LHCN-M2 (cell line): ENCODE results near the gene ACADM. TPM values are rescaled to one million over a fixed set of nuclear protein-coding genes. Genes with fewer than 3 reads are reported as not detected.
"Not testable (repeated sequence)": the region's sequence is repeated elsewhere in the genome, so short reads cannot be mapped to it uniquely, and the experiment has no call there.

Experiments
- DNase-seq: peaks from one replicate; pipeline ENCODE4 v3.0.0-alpha.2; 2012; ENCODE audit warnings: low read depth
- total RNA-seq: library from RNA; depleted of rRNA; stranded (reverse); fragments of >200 nt; gene quantifications from 2 replicates; pipeline ENCODE4 v1.2.3, GENCODE V29; 2014

ACADM gene
- total RNA-seq, 1 experiment from 2014 or later = 39.7 TPM

DNA sequence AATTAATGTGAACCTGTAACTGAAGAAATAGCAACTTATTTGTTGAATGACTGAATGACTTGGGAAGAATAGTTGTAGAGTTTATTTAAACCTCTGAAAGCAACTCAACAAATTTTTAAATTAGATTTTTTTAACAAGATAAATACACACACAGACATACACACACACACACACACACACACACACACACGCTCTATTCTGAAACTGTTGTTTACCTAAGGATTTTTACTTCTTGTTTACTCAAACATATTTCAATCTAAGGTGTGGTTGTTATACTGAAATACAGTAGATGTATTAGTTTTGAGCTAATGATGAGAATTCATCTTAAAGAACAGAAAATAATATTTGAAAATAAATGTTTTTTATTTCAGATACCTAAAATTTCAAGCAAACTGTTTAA is 11.5 kb downstream of the ACADM start:
- no peak for DNase-seq

DNA sequence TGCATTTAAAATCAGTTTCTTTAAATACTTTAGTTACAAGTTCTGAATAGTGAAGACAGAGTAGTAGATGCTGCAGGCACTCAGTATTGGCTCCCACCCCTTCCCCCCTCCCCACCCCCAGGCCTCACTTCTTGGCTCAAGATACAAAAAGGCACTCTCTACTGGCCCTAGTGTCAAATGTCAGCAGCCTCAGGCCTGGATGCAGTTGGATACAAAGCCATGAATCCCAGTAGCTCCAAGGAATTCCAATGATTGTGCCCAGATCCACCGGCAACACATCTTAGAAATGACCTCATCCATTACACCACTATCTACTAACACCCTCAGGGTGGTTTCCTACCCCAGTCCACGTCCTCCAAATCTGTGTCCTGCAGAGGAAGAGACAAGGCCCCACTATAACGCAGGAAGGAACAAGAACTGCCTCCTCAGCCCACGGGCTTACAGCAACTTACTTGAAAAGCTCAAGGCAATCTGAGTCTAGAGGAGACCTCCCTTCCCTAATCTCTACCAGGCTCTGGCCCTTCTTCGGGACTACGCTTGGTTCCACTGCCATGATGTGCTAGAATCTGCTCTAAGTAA is 17.6 kb downstream of the ACADM start:
- DNase-seq = no peak

DNA sequence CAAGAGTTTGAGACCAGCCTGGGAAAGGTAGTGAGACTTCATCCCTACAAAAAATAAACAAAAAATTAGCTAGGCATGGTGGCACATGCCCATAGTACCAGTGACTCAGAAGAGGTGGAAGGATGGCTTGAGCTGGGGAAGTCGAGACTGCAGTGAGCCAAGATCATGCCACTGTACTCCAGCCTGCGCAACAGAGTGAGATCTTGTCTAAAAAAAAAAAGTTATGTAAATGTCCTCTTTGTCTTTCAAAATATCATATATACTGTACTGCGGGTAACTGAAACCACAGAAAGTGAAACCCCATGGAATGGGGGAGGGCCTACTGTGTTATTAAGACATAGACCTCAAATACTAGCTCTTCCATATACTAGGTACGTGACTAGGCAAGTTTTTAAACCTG is 20.8 kb downstream of the ACADM start:
- no peak for DNase-seq

DNA sequence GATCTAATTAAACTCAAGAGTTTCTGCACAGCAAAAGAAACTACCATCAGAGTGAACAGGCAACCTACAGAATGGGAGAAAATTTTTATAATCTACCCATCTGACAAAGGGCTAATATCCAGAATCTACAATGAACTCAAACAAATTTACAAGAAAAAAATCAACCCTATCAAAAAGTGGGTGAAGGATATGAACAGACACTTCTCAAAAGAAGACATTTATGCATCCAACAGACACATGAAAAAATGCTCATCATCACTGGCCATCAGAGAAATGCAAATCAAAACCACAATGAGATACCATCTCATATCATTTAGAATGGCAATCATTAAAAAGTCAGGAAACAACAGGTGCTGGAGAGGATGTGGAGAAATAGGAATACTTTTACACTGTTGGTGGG is 32.7 kb downstream of the ACADM start:
- not testable (repeated sequence) for DNase-seq

DNA sequence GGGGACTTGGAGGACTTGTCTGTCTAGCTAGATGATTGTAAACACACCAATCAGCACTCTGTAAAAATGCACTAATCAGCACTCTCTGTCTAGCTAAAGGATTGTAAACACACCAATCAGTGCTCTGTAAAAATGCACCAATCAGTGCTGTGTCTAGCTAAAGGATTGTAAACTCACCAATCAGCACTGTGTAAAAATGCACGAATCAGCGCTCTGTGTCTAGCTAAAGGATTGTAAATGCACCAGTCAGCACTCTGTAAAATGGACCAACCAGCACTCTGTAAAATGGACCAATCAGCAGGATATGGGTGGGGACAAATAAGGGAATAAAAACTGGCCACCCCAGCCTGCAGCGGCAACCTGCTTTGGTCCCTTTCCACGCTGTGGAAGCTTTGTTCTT is 34.0 kb downstream of the ACADM start:
- not testable (repeated sequence) for DNase-seq

DNA sequence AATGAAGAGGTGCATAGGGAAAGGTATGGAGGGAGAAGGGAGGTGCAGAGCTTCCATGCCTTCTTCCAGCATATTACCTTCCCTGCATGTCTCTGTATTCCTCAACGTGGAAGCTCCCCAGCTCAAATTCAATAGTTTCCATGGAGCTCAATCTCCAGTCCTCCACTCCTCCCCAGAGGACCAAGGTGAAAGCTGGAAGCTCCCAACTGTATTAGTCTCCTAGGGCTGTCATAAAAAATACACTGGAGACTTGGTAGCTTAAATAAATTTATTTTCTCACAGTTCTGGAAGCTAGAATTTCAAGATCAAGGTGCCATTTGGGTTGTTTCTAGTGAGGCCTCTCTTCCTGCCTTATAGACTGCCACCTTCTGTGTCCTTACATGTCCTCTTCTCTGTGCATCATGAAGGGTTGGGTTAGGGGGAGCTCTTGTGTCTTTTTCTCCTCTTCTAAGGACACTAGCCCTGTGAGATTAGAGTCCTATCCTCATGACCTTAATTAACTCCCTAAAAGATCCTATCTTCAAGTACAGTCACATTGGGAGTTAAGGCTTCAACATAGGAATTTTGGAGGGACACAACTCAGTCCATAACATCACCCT is 39.6 kb downstream of the ACADM start:
- no peak for DNase-seq

DNA sequence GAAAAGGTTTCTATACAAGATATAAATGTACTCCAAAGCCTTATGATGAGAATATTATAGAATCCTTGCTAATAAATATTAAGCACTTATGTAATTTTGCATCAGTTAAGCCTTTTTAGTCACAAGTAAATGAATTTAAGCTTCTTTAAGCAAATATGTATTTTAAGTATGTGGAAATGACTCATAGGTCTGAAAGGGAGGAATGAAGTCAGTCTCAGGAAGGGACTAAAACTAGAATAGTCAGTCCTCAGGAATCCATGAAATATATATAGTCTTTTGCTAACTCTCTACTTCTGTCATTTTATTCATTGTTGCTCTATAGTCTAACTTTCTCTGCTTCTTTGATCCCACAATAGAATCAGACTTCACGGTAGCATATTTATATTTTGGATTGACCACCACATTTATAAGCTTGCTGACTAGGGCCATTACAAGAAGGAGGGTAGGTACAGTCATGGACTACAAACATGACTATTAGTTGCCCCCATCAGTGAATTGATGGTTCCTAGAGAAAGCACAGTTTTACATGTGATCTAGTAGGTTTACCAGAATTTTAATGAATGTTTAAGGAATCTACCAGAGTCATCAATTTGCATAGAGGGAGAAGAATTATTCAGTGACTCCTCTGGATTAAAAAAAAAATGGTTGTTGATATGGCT is 41.3 kb downstream of the ACADM start:
- DNase-seq = peak; percentile 70

DNA sequence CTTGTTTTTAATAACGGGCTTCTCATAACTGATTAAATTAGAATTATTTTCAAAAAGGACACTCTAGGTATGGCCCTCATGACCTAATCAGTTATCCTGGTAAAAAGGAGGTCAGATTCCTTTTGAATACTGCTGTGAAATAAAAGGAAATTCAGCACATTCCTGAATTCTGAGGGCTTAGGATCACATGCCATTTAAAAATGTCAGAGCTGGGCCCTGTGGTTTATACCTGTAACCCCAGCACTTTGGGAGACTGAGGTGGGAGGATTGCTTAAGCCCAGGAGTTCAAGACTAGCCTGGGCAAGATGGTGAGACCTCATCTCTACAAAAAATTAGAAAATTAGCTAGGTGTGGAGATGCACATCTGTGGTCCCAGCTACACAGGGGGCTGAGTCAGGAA is 43.5 kb downstream of the ACADM start:
- DNase-seq = no peak

DNA sequence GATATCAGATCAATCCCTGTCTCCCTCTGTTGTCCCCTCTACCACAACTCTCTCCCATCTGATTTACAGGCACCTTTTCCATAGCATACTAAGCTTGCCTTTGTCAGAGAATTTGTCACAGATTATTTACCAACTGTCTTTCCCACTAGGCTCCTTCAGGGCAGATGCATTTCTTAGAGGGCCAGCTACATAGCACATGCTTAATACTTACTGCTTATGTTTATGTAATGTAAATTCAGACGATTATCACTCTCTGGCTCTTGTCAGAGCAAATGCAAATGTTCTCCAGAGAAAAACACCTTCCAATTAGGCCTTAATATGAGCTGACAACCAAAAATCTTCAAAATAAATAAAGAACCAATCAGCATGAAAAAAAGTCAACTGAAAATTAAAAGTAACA is 46.3 kb downstream of the ACADM start:
- DNase-seq = no peak

DNA sequence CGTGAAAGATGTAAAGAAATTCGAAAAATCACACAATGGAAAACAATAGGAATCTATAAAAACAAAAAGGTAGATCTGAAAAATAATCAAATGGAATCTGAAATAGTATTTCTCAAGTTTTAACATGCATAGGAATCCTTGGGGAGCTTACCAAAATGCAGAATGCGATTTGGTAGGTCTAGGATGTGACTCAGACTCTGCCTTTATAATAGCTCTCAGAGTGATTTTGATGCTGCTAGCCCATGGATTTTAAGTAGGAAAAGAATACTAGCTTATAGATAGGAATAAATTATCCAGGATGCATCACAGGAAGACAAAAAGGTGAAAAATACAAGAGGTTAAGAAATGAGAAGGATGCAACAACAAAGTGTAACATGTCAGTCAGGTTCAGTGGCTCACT is 47.5 kb downstream of the ACADM start:
- DNase-seq = no peak

DNA sequence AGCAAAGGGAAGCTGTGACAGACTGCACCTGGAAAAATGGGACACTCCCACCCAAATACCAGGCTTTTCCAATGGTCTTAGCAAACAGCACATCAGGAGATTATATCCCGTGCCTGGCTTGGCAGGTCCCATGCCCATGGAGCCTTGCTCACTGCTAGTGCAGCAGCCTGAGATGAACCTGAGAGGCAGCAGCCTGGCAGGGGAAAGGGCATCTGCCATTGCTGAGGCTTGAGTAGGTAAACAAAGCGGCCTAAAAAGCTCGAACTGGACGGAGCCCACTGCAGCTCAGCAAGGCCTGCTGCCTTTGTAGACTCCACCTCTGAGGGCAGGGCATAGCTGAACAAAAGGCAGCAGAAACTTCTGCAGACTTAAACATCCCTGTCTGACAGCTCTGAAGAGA is 53.3 kb downstream of the ACADM start:
- DNase-seq = not testable (repeated sequence)

DNA sequence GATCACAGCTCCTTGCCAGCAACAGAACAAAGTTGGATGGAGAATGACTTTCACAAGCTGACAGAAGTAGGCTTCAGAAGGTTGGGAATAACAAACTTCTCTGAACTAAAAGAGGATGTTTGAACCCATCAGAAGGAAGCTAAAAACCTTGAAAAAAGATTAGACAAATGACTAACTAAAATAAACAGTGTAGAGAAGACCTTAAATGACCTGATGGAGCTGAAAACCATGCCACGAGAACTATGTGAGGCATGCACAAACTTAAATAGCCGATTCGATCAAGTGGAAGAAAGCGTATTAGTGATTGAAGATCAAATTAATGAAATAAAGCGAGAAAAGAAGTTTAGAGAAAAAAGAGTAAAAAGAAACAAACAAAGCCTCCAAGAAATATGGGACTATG is 54.2 kb downstream of the ACADM start:
- not testable (repeated sequence) for DNase-seq

DNA sequence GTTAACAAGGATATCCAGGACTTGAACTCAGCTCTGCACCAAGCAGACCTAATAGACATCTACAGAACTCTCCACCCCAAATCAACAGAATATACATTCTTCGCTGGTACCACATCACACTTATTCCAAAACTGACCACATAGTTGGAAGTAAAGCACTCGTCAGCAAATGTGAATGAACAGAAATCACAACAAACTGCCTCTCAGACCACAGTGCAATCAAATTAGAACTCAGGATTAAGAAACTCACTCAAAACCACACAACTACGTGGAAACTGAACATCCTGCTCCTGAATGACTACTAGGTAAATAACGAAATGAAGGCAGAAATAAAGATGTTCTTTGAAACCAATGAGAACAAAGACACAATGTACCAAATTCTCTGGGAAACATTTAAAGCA is 55.7 kb downstream of the ACADM start:
- DNase-seq = not testable (repeated sequence)

DNA sequence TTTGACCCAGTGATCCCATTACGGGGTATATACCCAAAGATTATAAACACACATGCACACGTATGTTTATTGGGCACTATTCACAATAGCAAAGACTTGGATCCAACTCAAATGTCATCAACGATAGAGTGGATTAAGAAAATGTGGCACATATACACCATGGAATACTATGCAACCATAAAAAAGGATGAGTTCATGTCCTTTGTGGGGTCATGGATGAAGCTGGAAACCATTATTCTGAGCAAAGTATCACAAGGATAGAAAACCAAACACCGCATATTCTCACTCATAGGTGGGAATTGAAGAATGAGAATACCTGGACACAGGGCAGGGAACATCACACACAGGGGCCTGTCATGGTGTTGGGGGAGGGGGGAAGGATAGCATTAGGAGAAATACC is 59.4 kb downstream of the ACADM start:
- not testable (repeated sequence) for DNase-seq

DNA sequence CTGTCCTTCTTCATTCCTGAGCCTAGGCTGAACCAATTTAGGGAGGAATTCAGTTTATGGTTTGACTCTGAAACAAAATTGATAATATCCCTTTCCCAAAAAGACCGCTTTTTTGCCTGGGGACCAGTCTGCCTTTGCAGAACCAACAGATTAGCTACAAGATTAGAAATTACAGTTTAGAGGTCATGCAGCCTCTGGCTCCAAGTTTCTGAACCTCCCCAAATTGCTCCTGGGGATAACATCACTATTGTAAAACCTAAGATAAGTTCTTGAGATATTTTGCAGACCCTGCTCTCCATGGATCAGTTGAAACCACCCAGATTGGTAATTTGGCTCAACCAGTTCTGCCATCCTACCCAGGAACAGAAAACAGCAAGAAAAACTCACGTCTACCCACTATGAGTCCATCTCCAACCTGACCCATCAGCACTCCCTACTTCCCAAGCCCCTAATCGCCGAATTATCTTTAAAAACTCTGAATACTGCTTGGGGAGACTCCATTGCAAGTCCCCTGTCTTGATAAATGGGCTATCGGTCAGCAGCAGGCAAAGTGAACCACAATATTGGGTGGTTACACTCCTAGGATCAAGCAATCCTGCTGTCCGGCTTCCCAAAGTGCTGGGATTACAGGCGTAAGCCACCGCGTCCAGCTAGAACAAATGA is 60.9 kb downstream of the ACADM start:
- DNase-seq = no peak

DNA sequence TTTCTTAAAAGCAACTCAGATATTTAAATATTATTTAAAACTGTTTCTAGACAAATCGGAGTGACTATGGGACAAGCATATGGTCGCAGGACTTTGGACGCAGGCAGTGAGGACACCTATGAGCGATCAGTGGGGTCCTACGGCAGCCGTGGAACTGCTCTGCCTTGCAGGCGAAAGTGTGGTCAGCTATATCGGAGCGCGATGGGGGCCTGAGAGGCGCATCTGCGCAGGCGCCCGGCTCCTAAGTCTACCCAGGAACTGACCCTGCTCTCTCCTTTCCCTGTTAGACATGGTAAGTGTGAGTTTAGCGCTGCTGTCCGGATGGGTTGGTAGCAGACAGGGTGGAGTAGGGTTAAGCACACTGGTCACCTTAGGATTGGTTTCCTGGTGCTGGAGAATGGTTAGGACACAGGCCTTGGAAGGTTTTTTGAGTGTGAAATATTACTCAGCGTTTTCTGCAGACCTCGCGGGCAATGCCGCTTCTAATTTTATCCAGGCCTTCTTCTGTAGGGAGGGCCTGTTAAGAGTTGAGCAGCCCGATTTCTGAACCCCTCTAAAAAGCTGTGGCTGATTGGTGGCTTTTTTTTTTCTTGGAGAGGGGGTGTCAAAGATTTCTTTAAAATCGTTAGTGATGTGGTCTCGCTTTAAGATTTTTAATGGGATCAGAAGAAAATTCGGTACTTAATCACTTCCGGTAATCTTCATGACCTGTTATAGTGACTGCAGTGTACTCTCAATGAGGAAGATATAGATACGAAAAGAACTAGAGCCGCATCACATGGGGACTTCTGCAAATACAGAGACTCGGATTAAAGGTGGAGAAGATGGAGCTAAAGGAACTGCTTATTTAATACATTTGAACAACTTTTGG is 61.7 kb downstream of the ACADM start, which contains the start of gene RABGGTB:
TSS of gene RABGGTB (plus strand) at position 274 of the 871 bp plus-strand sequence. CDS start at position 290, 16 bp downstream.
- DNase-seq = peak; percentile 94

DNA sequence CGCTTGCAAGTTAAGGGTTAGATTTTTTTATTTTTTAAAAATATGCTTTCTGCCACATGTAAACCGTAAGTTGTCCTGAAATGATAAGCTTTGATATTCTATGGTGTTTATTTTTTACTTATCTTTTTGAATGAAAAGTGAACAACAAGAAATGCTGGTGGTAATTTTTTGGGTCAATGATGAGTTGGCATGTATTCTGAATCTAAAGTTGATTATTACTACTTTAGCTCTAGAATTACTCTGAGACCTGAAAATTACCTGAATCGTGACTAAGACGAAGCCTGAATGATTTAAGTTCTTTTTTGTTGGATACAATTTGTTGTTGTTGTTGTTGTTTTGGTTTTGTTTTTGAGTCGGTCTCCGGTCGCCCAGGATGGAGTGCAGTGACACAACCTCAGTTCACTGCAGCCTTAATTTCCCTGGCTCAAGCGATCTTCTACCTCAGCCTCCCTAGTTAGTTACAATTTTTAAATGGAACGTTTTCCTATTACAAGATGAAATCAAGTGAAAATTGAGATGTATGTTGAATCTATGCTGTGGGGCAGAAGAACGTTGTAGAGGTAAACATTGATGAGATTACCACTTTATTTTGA is 62.5 kb downstream of the ACADM start:
- DNase-seq = no peak

DNA sequence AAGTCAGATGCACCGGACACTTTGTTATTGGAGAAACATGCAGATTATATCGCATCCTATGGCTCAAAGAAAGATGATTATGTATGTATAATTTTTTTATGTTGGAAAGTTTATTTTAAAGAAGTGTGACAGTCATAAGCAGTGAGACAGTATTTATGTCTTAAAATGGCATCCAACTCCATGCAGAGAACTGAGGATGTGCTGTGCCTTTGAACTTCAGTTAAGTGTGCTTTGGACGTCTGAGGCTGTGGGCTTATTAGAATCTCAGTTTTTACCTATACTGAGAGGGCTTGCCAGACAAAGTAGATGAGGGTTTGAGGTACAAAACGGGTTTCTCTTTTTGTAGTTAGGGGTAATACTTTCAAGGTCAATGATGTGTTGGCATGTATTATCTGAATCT is 63.0 kb downstream of the ACADM start:
- DNase-seq = no peak

DNA sequence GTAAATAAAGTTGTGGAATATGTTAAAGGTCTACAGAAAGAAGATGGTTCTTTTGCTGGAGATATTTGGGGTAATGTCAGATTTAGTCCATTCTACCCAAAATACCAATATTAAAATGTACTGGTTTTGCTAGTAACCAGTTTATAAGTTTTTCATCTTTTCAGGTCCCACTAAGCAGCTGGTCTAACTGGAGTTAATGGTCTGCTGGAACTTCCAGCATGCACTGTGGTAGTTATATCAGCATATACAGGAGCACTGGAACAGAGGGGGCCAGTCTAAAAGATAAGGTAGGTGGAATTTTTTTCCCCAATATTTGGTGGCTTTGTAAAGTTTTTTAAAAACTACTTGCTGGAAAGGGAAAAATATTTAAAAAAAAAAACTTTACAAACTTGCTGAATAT is 65.5 kb downstream of the ACADM start:
- no peak for DNase-seq

DNA sequence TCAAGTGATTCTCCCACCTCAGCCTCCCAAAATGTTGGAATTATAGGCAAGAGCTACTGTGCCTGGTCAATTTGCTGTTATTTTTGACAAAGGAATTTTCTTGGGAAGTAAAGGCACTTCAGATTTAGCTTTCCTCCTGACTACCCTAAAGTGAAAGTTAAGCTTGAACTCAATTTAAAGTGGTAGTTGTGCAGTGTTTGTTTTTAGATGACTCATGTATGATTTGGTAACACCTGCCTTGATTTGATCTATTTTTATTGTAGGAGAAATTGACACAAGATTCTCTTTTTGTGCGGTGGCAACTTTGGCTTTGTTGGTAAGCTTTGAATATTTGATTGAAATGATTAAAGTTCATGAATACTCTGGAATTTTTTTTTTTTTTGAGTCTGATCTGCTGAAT is 66.5 kb downstream of the ACADM start:
- DNase-seq = peak; percentile 58

DNA sequence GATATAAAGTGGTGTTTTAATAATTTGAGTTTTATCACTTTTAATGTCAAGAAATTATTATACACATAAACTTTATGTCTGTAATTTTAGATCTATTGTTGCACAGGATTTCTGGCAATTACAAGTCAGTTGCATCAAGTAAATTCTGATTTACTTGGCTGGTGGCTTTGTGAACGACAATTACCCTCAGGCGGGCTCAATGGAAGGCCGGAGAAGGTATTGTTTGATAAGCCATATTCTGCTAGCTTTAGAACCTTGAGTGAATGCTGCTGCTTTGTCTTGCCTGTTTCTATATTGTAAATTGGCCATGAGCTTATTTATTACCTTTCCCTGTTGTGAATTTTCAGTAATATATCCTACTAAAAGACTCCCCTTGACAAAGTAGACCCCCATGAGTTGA is 67.6 kb downstream of the ACADM start:
- no peak for DNase-seq
